Brain microvascular endothelial cell (primary cell): ENCODE measurements around the gene LRP1.

Experiments used
- DNase-seq: peaks from one replicate; pipeline ENCODE4 v3.0.0-alpha.2; 2020
- H3K27ac ChIP-seq: fragments of 250-450 bp; sonication (Bioruptor Pico); 2 replicates; pipeline ENCODE4 v1.5.1; 2020; ENCODE audit warnings: mild to moderate bottlenecking, moderate library complexity
- H3K27me3 ChIP-seq: fragments of 250-450 bp; sonication (Bioruptor Pico); replicated peaks from 2 replicates; pipeline ENCODE4 v1.5.1; 2020; ENCODE audit warnings: mild to moderate bottlenecking
- H3K36me3 ChIP-seq: fragments of 250-450 bp; sonication (Bioruptor Pico); replicated peaks from 2 replicates; pipeline ENCODE4 v1.5.1; 2020; ENCODE audit warnings: mild to moderate bottlenecking
- H3K4me3 ChIP-seq: 2 replicates; pipeline ENCODE4 v1.5.1; 2011; ENCODE audit warnings: low read depth, mild to moderate bottlenecking, control low read depth, low read length, moderate library complexity
- CTCF ChIP-seq: IDR thresholded peaks from 2 replicates; pipeline ENCODE4 v1.5.1; 2011; ENCODE audit warnings: low read depth, mild to moderate bottlenecking, moderate library complexity, low read length, control low read depth, inconsistent platforms; ENCODE audit errors: missing control alignments
- in situ Hi-C: cut with HindIII; loops from 2 replicates; pipeline ENCODE4 v1.10.0; 2017; ENCODE audit warnings: low sequenced_read_pairs, low pct_ligation_motif_present

Gene LRP1

GRCh38 chr12:57261428-57261865 is 133.2 kb downstream of the LRP1 start:
- Histone ChIP-seq H3K36me3 (peaks cover 12% of the 10 kb centered on the region), H3K27ac (no peak overlapping the region), H3K27me3 (no peaks in the 10 kb centered on the region), H3K4me3 (no peak overlapping the region)
- no peak for TF ChIP-seq CTCF
- DNase-seq = no peak
- in situ Hi-C loops = no loop called here

- Histone ChIP-seq H3K36me3 (peaks cover 16% of the 10 kb centered on the region), H3K4me3 (no peak overlapping the region), H3K27ac (no peak overlapping the region), H3K27me3 (no peaks in the 10 kb centered on the region)
- DNase-seq = no peak
- in situ Hi-C loops = no loop called here
- no peak for TF ChIP-seq CTCF
Measured at GRCh38 chr12:57262126-57262822, 134.0 kb downstream of the LRP1 start.
